ENCODE measurements around the gene MRTFB. TPM values are rescaled to one million over a fixed set of nuclear protein-coding genes. Genes with fewer than 3 reads are reported as not detected.

The MRTFB gene
- total and polyA plus RNA-seq, 2 of the 13 experiments (the other 11 are each of a cell fraction or from before 2014, with no cell fraction given): 11.4 to 14.0 TPM

DNA sequence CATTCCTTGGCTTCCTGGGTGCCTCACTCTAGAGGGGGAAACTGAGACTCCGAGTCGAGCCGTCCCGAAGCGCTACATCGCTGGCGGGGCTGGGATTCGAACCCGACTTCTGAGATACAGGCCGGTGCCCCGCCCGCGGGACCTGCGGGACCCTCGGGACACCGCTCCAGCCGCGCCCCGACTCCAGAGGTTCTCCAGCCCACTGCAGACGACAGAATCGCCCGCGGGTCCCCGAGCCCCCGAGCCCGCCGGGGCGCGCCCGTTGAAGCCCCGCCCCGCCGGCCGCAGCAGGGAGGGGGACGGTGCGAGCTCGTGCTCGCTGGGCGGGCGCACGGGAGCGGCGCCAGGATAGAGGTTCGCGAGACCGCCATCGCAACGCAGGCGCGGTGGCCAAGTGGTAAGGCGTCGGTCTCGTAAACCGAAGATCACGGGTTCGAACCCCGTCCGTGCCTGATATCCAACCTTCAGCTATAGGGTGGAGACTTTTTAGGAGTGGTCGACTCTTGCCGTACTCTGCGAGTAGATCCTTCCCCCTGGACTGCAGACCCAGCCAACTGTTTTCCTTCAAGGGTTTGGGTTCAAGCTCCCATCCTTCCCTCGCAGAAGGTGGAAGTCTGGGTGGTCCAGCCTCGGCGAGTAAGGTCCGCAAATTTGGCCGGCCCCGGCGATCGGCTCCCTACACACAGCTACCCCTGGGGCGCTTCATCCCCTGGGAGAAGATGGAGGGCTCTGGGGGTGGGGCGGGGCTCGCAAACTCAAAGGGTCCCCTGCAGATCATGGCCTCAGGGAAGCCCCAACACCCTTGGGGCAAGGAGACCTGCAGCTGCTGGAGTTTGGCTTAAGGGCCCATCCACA lies 214.6 kb downstream of the MRTFB start (continued):
- TF ChIP-seq, protein P1, sequence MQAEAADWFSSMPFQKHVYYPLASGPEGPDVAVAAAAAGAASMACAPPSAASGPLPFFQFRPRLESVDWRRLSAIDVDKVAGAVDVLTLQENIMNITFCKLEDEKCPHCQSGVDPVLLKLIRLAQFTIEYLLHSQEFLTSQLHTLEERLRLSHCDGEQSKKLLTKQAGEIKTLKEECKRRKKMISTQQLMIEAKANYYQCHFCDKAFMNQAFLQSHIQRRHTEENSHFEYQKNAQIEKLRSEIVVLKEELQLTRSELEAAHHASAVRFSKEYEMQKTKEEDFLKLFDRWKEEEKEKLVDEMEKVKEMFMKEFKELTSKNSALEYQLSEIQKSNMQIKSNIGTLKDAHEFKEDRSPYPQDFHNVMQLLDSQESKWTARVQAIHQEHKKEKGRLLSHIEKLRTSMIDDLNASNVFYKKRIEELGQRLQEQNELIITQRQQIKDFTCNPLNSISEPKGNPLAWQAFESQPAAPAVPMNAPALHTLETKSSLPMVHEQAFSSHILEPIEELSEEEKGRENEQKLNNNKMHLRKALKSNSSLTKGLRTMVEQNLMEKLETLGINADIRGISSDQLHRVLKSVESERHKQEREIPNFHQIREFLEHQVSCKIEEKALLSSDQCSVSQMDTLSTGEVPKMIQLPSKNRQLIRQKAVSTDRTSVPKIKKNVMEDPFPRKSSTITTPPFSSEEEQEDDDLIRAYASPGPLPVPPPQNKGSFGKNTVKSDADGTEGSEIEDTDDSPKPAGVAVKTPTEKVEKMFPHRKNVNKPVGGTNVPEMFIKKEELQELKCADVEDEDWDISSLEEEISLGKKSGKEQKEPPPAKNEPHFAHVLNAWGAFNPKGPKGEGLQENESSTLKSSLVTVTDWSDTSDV (CRISPR knock-in tag; IDR thresholded peaks at IDR 0.05): no peak
- TF ChIP-seq ZNF431 (CRISPR knock-in tag; IDR thresholded peaks at IDR 0.05; ENCODE audit: borderline replicate concordance, low read depth): peak; percentile 98
- TF ChIP-seq MXI1 (IDR thresholded peaks at IDR 0.05; ENCODE audit: borderline replicate concordance, low read depth, low read length): peak; percentile 91; the same call in 2 of the 3 replicates
- TF ChIP-seq NAIF1 (CRISPR knock-in tag; IDR thresholded peaks at IDR 0.05; ENCODE audit: borderline replicate concordance): 0 out of 2 replicates have a peak, but pooled peaks have one; percentile 43
- TF ChIP-seq, protein P2, sequence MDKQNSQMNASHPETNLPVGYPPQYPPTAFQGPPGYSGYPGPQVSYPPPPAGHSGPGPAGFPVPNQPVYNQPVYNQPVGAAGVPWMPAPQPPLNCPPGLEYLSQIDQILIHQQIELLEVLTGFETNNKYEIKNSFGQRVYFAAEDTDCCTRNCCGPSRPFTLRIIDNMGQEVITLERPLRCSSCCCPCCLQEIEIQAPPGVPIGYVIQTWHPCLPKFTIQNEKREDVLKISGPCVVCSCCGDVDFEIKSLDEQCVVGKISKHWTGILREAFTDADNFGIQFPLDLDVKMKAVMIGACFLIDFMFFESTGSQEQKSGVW (CRISPR knock-in tag; IDR thresholded peaks at IDR 0.05; ENCODE audit: borderline replicate concordance): no peak
- no peak for TF ChIP-seq ZNF432 (CRISPR knock-in tag; IDR thresholded peaks at IDR 0.05; ENCODE audit: borderline replicate concordance)
- TF ChIP-seq ZNF292 (CRISPR knock-in tag; IDR thresholded peaks at IDR 0.05; ENCODE audit: borderline replicate concordance, low read depth): peak; percentile 84
- TF ChIP-seq FOXJ3 (CRISPR knock-in tag; IDR thresholded peaks at IDR 0.05; ENCODE audit: borderline replicate concordance): peak; percentile 64
- TF ChIP-seq ZNF143 (CRISPR knock-in tag; IDR thresholded peaks at IDR 0.05): no peak
- TF ChIP-seq, protein P3, sequence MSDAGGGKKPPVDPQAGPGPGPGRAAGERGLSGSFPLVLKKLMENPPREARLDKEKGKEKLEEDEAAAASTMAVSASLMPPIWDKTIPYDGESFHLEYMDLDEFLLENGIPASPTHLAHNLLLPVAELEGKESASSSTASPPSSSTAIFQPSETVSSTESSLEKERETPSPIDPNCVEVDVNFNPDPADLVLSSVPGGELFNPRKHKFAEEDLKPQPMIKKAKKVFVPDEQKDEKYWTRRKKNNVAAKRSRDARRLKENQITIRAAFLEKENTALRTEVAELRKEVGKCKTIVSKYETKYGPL (CRISPR knock-in tag; IDR thresholded peaks at IDR 0.05): no peak; the same call in 1 of the 2 replicates
- TF ChIP-seq RAD51 (IDR thresholded peaks at IDR 0.05; ENCODE audit: borderline replicate concordance): no peak
- TF ChIP-seq ZNF619 (CRISPR knock-in tag; IDR thresholded peaks at IDR 0.05): peak; percentile 57
- peak; percentile 71 for TF ChIP-seq ZNF768 (CRISPR knock-in tag; IDR thresholded peaks at IDR 0.05)
- TF ChIP-seq POLR2AphosphoS5 (IDR thresholded peaks at IDR 0.05; ENCODE audit: low read depth, low read length): no peak
- TF ChIP-seq, protein P4, sequence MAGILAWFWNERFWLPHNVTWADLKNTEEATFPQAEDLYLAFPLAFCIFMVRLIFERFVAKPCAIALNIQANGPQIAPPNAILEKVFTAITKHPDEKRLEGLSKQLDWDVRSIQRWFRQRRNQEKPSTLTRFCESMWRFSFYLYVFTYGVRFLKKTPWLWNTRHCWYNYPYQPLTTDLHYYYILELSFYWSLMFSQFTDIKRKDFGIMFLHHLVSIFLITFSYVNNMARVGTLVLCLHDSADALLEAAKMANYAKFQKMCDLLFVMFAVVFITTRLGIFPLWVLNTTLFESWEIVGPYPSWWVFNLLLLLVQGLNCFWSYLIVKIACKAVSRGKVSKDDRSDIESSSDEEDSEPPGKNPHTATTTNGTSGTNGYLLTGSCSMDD (CRISPR knock-in tag; IDR thresholded peaks at IDR 0.05): 0 out of 2 replicates have a peak, but pooled peaks have one; percentile 46
- TF ChIP-seq NFYC (CRISPR knock-in tag; IDR thresholded peaks at IDR 0.05): no peak; the same call in 1 of the 2 replicates
- TF ChIP-seq RBAK (CRISPR knock-in tag; IDR thresholded peaks at IDR 0.05): peak; percentile 68; the same call in 1 of the 2 replicates
- no peak for TF ChIP-seq CAMTA2 (CRISPR knock-in tag; IDR thresholded peaks at IDR 0.05; ENCODE audit: borderline replicate concordance)
- TF ChIP-seq ZNF138 (CRISPR knock-in tag; IDR thresholded peaks at IDR 0.05; ENCODE audit: low read depth): no peak; the same call in 1 of the 2 replicates
- peak; percentile 91 for TF ChIP-seq HDAC1 (CRISPR knock-in tag; IDR thresholded peaks at IDR 0.05)
- peak; percentile 39; the same call in 1 of the 2 replicates for TF ChIP-seq POLR2G (IDR thresholded peaks at IDR 0.05; ENCODE audit: low read depth, low read length)
- peak; percentile 94 for TF ChIP-seq SP4 (CRISPR knock-in tag; IDR thresholded peaks at IDR 0.05)

Measured in HepG2 (cell line).